GM19099 (cell line): ENCODE results near the gene KCTD12.
A peak's percentile ranks its signal among the peaks of the same experiment; 100 is the strongest.

ENCODE experiments used
- POLR2A ChIP-seq: IDR thresholded peaks from 3 replicates; pipeline ENCODE4 v1.6.1; 2011; ENCODE audit warnings: low read depth; ENCODE audit not compliant: insufficient read length; ENCODE audit errors: extremely low read depth

Gene KCTD12

DNA sequence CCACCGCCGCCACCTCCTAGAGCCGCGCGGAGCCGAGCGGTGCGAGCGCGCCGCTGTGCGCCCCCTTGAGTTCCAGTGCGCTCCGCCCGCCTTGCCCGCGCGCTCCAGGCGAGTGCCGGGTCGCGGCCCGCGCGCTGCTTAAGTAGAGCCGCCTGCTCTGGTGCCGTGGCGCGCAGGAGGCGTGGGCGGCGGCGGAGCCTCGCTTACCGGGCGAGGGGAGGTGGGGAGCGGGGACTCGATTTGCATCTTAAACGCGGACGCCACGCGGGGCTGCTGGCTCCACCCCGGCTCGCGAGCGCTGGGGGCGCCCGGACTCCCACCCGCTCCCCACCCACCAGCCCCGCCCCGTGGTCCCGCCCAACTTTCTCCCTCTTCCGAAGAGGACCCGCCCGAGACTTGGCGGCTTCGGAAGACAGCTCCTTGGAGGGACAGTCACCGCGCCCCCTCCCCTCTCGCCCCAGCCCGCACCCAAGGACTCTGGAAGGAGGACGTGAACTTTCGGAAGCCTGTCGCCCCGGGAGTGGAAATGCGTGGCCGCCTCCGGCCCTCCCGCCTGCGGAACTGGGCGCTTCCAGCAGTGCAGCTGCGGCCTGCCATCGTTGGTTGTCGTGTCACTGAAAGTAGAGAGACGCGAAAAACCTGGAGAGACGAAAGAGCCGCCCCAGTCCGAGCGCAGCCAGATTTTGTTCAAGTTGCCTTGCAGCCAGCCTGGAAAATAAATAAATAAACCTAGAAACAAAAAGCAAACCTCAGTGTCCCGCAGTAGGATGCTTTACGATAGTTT is at the start of gene KCTD12:
Gene KCTD12, minus strand, starts transcription at position 114 of the 784 bp plus-strand sequence. CDS start 257 bp downstream, outside the sequence.
- peak; percentile 95 for TF ChIP-seq POLR2A

GRCh38 chr13:76934671-76935070 is 48.5 kb upstream of the KCTD12 start:
- no peak for TF ChIP-seq POLR2A

DNA sequence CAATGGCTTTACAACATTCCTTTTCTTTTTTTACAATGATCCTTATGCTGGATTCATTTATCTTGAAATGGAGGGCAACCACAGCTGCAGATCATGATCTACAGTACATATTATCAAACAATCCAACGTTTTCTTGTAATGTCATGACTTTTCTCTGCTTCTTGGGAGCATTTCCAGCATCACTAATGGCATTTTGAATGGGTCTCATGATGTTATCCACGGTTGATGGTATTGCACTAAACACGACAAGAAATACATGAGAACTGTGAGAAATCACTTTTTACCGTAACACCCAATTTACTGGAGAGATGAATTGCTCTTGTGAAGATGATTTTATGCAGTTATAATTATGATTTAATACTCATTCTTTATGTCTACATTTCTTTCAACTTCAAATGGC is 45.9 kb upstream of the KCTD12 start:
- no peak for TF ChIP-seq POLR2A

DNA sequence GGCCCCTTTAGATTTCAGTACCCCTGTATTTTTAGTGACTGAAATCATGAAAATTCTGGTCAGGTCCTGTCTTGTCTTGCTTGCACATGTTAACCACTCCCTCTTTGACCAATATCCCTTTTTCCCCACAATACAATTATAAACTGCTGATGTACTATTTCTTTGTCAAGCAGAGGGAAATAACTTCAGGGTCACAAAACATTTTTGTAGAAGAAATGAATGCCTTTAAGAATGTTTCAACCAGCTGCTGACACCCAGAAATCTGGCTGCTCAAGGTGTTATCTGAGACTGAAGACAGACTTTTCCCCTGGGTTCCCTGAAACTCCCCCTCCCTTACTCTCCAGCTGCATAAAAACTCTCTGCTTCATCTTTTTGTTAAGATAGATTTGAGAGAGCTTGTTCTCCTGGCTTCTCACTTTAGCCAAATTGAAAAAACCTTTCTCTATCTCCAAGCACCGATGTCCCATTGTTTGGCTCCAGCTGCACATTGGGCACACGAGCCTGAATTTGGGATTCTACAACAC is 43.7 kb upstream of the KCTD12 start:
- no peak for TF ChIP-seq POLR2A

DNA sequence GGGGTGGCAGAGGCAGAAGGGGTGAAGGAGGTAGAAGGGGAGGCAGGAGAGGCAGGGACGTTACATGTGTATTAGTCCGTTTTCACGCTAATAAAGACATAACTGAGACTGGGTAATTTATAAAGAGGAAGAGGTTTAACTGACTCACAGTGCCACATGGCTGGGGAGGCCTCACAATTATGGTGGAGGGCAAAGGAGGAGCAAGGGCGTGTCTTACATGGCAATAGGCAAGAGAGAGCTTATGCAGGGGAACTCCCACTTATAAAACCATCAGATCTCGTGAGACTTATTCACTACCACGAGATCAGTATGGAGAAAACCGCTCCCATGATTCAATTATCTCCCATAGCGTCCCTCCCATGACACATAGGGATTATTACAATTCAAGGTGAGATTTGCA is 43.1 kb upstream of the KCTD12 start:
- TF ChIP-seq POLR2A = no peak

DNA sequence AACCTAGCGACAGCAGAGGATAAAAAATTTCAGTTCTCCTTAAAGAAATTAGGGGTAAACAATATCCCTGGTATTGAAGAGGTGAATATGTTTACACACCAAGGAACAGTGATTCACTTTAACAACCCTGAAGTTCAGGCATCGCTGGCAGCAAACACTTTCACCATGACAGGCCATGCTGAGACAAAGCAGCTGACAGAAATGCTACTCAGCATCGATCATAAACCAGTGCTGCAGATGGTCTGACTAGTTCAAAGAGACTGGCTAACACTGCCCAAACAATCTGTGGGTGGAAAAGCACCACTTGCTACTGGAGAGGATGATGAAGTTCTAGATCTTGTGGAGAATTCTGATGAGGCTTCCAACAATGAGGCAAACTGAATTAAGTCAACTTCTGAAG is 42.3 kb upstream of the KCTD12 start:
- no peak for TF ChIP-seq POLR2A

DNA sequence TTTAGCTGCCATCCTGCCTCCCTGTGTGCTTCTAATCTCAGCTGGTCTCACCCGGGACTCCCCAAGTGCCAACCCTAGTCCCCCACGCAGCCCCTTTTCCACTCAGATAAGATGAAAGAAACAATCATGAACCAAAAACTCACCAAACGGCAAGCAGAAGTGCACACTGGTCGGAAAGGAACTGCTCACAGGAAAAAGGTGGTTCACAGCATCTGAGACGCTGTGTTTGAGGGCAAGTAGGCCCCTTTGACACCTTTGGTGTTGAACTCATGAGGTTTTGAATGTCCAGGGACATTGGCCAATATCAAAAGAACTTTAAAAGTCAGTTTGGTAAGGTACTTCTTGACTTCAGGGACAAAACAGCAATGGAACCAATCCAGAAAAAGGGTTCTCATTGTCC is 41.8 kb upstream of the KCTD12 start:
- no peak for TF ChIP-seq POLR2A

GRCh38 chr13:76925115-76925514 is 38.9 kb upstream of the KCTD12 start:
- no peak for TF ChIP-seq POLR2A

- TF ChIP-seq POLR2A = no peak
These were observed 35.3 kb upstream of the KCTD12 start for GRCh38 chr13:76921516-76921915.

GRCh38 chr13:76917095-76917494 is 30.9 kb upstream of the KCTD12 start:
- no peak for TF ChIP-seq POLR2A

GRCh38 chr13:76913898-76914297 is 27.7 kb upstream of the KCTD12 start:
- no peak for TF ChIP-seq POLR2A

DNA sequence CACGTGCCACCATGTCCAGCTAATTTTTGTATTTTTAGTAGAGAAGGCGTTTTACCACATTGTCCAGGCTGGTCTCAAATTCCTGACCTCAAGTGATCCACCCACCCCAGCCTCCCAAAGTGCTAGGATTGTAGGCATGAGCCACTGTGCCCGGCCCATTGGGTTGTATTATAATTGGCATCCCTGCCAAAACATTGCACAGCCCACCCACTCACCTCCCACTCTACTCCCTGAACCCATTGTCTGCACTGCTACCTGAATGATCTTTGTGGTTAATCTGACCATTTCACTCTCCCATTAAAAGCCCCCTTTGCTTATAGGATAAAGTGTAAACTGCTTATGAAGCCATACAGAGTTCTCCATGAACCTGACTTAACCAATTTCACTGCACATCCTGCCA is 26.3 kb upstream of the KCTD12 start:
- TF ChIP-seq POLR2A = no peak

GRCh38 chr13:76904507-76904906 is 18.3 kb upstream of the KCTD12 start:
- no peak for TF ChIP-seq POLR2A

- TF ChIP-seq POLR2A = no peak
These were observed 17.4 kb upstream of the KCTD12 start for GRCh38 chr13:76903544-76904162.

DNA sequence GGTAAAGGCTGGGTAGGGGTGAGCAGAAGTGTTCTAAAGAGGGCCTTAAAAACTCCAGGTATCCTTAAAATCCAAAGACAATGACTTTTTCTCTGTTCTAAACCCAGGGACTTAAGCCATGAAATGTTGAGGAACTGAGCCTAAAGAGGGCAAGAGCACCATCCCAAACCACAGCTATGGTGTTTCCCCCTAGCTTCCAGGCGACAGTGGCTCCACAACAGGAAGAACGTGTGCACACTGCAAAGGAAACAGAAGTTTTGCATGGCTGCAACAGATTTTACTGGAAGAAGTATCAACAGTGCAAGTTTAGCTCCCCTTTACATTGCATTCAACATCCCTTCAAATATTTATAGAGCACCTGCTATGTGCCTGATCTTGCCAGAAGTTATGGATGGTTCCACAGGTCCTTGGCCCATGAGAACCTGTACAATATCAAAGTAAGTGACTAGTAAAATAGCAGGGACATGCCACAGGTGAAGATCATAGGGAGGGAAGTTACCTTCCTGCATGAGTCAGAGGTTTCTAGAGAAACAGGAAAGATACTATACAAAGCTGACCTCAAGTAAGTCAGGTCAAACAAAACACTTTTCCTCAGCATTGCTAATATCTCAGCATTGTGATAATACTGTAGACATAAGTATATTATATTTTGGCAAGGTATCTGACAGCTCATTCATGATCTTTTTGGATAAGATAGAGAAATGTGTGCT is 8.4 kb upstream of the KCTD12 start:
- TF ChIP-seq POLR2A = no peak
